GM12878 (cell line): ENCODE measurements around the gene KLF7. TPM values are rescaled to one million over a fixed set of nuclear protein-coding genes. Genes with fewer than 3 reads are reported as not detected.

Source experiments
- ATAC-seq: fragments of 200-7000 bp; cut with Tn5 transposase; 3 replicates; pipeline ENCODE4 v1.9.1; 2020; ENCODE audit warnings: mild to moderate bottlenecking, moderate library complexity
- BruUV-seq: library from RNA; stranded (reverse); fragments of 400-500 nt; replicated peaks from 2 replicates; lab custom pipeline; 2021; lab: Mats Ljungman, UMichigan
- CTCF ChIA-PET: fragments of 300-600 bp; sonication (Branson Sonifier 250); formaldehyde crosslinking; extraction: SDS; loops from one replicate; lab custom pipeline; 2021; ENCODE audit warnings: inconsistent platforms; lab: Yijun Ruan, JAX
- POLR2A ChIA-PET: fragments of 350-600 bp; formaldehyde crosslinking; extraction: SDS; loops from one replicate; lab custom pipeline; 2021; ENCODE audit warnings: inconsistent platforms; lab: Charles Lee
- RAD21 ChIA-PET: fragments of 300-600 bp; sonication (Branson Sonifier 250); formaldehyde crosslinking; loops from one replicate; lab custom pipeline; 2023; ENCODE audit warnings: antibody characterized with exemption; ENCODE audit not compliant: unreplicated experiment; lab: Charles Lee
- SMC1A ChIA-PET: fragments of 300-600 bp; sonication (Branson Sonifier 250); formaldehyde crosslinking; loops from one replicate; lab custom pipeline; 2023; ENCODE audit not compliant: unreplicated experiment, uncharacterized antibody; lab: Charles Lee
- DNase-seq: peaks from one replicate; pipeline ENCODE4 v3.0.0-alpha.2; 2011; ENCODE audit warnings: low read depth, low spot score
- FAIRE-seq: peaks from 3 replicates; lab custom pipeline; 2011; peaks lifted over from hg19 to GRCh38; lab: Jason Lieb, UNC
- H2AFZ ChIP-seq: 2 replicates; pipeline ENCODE4 v1.6.0; 2011; ENCODE audit warnings: low read depth, low read length, control low read depth; ENCODE audit not compliant: control insufficient read depth
- H3K27ac ChIP-seq: 2 replicates; pipeline ENCODE4 v1.5.1; 2011; ENCODE audit warnings: control low read depth; ENCODE audit not compliant: control insufficient read depth, insufficient read depth
- H3K27me3 ChIP-seq, 2 experiments: replicated peaks in 1 of 2; 2 replicates each; pipeline versions ENCODE4 v1.6.0 to v1.6.1; 2011; ENCODE audit warnings: low read length in 1 of 2; ENCODE audit not compliant: control insufficient read depth in 2 of 2, insufficient read depth in 2 of 2
- H3K36me3 ChIP-seq, 2 experiments: 2 replicates each; pipeline ENCODE4 v1.5.1; 2011; ENCODE audit warnings: low read length in 1 of 2; ENCODE audit not compliant: control insufficient read depth in 2 of 2, insufficient read depth in 2 of 2
- H3K4me1 ChIP-seq: 2 replicates; pipeline ENCODE4 v1.6.1; 2011; ENCODE audit warnings: mild to moderate bottlenecking, low read length, moderate library complexity, mixed read lengths; ENCODE audit not compliant: control insufficient read depth, insufficient read depth
- H3K4me2 ChIP-seq: 2 replicates; pipeline ENCODE4 v1.6.0; 2011; ENCODE audit warnings: control low read depth; ENCODE audit not compliant: control insufficient read depth, insufficient read depth
- H3K4me3 ChIP-seq: fragments of 200-600 bp; sonication (generic); 2 replicates; pipeline ENCODE4 v1.5.1; 2016
- H3K79me2 ChIP-seq: 2 replicates; pipeline ENCODE4 v1.6.0; 2011; ENCODE audit warnings: low read length; ENCODE audit not compliant: control insufficient read depth, insufficient read depth
- H3K9ac ChIP-seq: 2 replicates; pipeline ENCODE4 v1.8.0; 2011; ENCODE audit warnings: low read length, control low read depth, mixed read lengths; ENCODE audit not compliant: control insufficient read depth, insufficient read depth
- H3K9me3 ChIP-seq: replicated peaks from 3 replicates; pipeline ENCODE4 v1.5.1; 2011; ENCODE audit warnings: mild to moderate bottlenecking, low read length; ENCODE audit not compliant: control insufficient read depth, insufficient read depth
- H4K20me1 ChIP-seq: 2 replicates; pipeline ENCODE4 v1.6.0; 2011; ENCODE audit not compliant: control insufficient read depth, insufficient read depth
- CBX3 ChIP-seq: fragments of 200-600 bp; sonication (generic); IDR thresholded peaks from 2 replicates; pipeline ENCODE4 v1.6.1; 2016; ENCODE audit warnings: low read depth, borderline replicate concordance
- EP300 ChIP-seq, 2 experiments: fragments of 150-350 bp in 1 of 2; IDR thresholded peaks; 2 replicates each; pipeline ENCODE4 v1.6.1; 2011 to 2012; ENCODE audit warnings: low read depth in 2 of 2, low read length in 2 of 2, borderline replicate concordance in 1 of 2, improper control_type of control experiment in 1 of 2, inconsistent platforms in 1 of 2; ENCODE audit not compliant: control insufficient read depth in 1 of 2
- ESRRA ChIP-seq: IDR thresholded peaks from 2 replicates; pipeline ENCODE4 v1.6.1; 2012; ENCODE audit warnings: mild to moderate bottlenecking, low read length, improper control_type of control experiment
- HDAC6 ChIP-seq: fragments of 200-600 bp; sonication (generic); IDR thresholded peaks from one replicate; pipeline ENCODE4 v1.8.0; 2017; ENCODE audit warnings: antibody characterized with exemption; ENCODE audit not compliant: unreplicated experiment
- HSF1 ChIP-seq: fragments of 150-350 bp; IDR thresholded peaks from 2 replicates; pipeline ENCODE4 v1.6.1; 2014; ENCODE audit warnings: mild to moderate bottlenecking, low read depth, low read length
- IRF4 ChIP-seq: IDR thresholded peaks from 2 replicates; pipeline ENCODE4 v1.6.1; 2011; ENCODE audit warnings: low read depth, low read length
- ZNF24 ChIP-seq: fragments of 450-650 bp; IDR thresholded peaks from 2 replicates; pipeline ENCODE4 v1.6.1; 2017; ENCODE audit warnings: antibody characterized with exemption, mild to moderate bottlenecking
- WGBS: methylation state at CpG from one replicate; pipeline ENCODE4 v1.1.6; 2016; ENCODE audit warnings: low lambda C conversion rate; ENCODE audit not compliant: insufficient replicate concordance, insufficient coverage; ENCODE audit errors: missing lambda C conversion rate; 5-methylcytosine and 5-hydroxymethylcytosine counted together
- in situ Hi-C: fragments of 300-500 bp; cut with MboI; formaldehyde crosslinking; loops from 9 replicates; pipeline ENCODE4 v1.14.3; 2018; ENCODE audit warnings: mixed read lengths
- intact Hi-C: fragments of 100-400 bp; cut with micrococcal nuclease; formaldehyde crosslinking; loops from one replicate; pipeline ENCODE4 v1.14.2; 2022; ENCODE audit not compliant: unreplicated experiment
- polyA plus RNA-seq, 11 experiments: library from polyadenylated mRNA; depleted of rRNA in 4 of 11; unstranded in 6 of 11; stranded (reverse) in 5 of 11; fragments of >200 nt; fragmentation: Nextera tagmentation in 4 of 11; fragmentation: Illumina TruSeq in 1 of 11; extraction: Ambion mirVana in 4 of 11; extraction: Trizol in 1 of 11; gene quantifications; 1 replicate in 1 of 11; 2 replicates in 10 of 11; pipeline versions ENCODE4 v1.2.1 to v1.2.3, GENCODE V29; 2011 to 2016; ENCODE audit warnings: inconsistent platforms in 2 of 11, missing spikeins in 2 of 11, low read depth in 1 of 11
- total RNA-seq, 4 experiments: library from RNA; depleted of rRNA in 3 of 4; stranded (reverse); fragments of >200 nt in 3 of 4; fragmentation: Illumina TruSeq in 1 of 4; extraction: Trizol in 1 of 4; gene quantifications; 2 replicates each; pipeline versions ENCODE4 v1.2.1 to v1.2.3, GENCODE V29; 2013 to 2021

Gene KLF7
- total and polyA plus RNA-seq, 10 of the 15 experiments (the other 5 are each of a cell fraction or from before 2014, with no cell fraction given), result 2.4 to 24.8 (median 8.5) TPM

DNA sequence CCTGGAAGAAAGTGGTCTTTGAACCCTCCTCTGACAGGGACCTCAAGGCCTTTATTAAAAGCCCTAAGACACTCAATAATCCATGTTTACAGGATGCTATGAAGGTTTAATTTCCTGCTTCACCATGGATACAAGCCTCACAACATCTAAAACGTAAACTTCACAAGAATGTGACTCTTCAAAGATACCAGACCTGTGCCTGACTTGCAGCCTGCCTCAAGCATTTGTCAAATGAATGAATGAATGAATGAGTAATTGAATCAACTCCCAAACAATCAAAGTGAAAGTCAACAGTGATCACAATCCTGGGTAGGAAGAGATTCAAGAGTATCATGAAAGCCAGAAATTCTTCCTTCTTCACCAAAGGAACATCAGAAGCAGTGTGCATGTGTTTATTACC lies 30.4 kb downstream of the KLF7 start:
- H4K20me1 ChIP-seq, result no peaks in the 10 kb centered on the region
- H3K27me3 ChIP-seq, result no peaks in the 10 kb centered on the region
- H3K4me3 ChIP-seq, result no peak overlapping the region
- FAIRE-seq (no peak), ATAC-seq (no peak), DNase-seq (no peak)
- 85% methylated on average over 1 of the region's 1 CpG for WGBS
- H3K9me3 ChIP-seq, result no peaks in the 10 kb centered on the region
- in situ Hi-C loops, result no loop called here
- no peak overlapping the region for H2AFZ ChIP-seq
- peaks cover 12% of the 10 kb centered on the region for H3K79me2 ChIP-seq
- RAD21 ChIA-PET, result interaction anchor here (0.9 kb wide), 1 partner anchor 9 kb away, joined by 3 read pairs; no protein-coding TSS in a partner anchor
- no peak overlapping the region for H3K9ac ChIP-seq
- no peaks in the 10 kb centered on the region; a peak in 1 of 4 replicates for H3K36me3 ChIP-seq
- TF ChIP-seq ZNF24 (peak; percentile 73; the same call in 1 of the 2 replicates), CBX3 (no peak)
- H3K4me2 ChIP-seq, result no peak overlapping the region
- peaks cover 2% of the 10 kb centered on the region; the same call in 1 of the 2 replicates for H3K4me1 ChIP-seq
- BruUV-seq, result no TSS peak
- no peak overlapping the region for H3K27ac ChIP-seq
- CTCF ChIA-PET, result no interaction called here
- POLR2A ChIA-PET, result interaction anchor here (0.7 kb wide), 1 partner anchor 32 kb away, joined by 3 read pairs; no protein-coding TSS in a partner anchor
- SMC1A ChIA-PET, result interaction anchor here (1.1 to 8.3 kb wide), 3 partner anchors 8 to 61 kb away, joined by 3 to 51 read pairs (median 3); no protein-coding TSS in a partner anchor
- intact Hi-C loops, result no loop called here

- Histone ChIP-seq H3K27ac (no peak overlapping the region), H4K20me1 (no peaks in the 10 kb centered on the region), H2AFZ (no peak overlapping the region), H3K79me2 (peaks cover 14% of the 10 kb centered on the region), H3K4me2 (no peak overlapping the region), H3K36me3 (no peaks in the 10 kb centered on the region; a peak in 1 of 4 replicates), H3K9me3 (no peaks in the 10 kb centered on the region; the same call in 2 of the 3 replicates), H3K4me1 (peaks cover 2% of the 10 kb centered on the region; the same call in 1 of the 2 replicates), H3K9ac (no peak overlapping the region), H3K27me3 (no peaks in the 10 kb centered on the region), H3K4me3 (no peak overlapping the region)
- ChIA-PET SMC1A (interaction anchor here (0.6 to 8.3 kb wide), 3 partner anchors 9 to 60 kb away, joined by 3 to 51 read pairs (median 3); no protein-coding TSS in a partner anchor), RAD21 (no interaction called here), CTCF (interaction anchor here (1.1 kb wide), 1 partner anchor 208 kb away, joined by 4 read pairs; no protein-coding TSS in a partner anchor), POLR2A (interaction anchor here (0.6 to 1.3 kb wide), 4 partner anchors 10 to 99 kb away, joined by 3 to 4 read pairs (median 4); no protein-coding TSS in a partner anchor)
- in situ Hi-C loops (no loop called here), intact Hi-C loops (no loop called here)
- ATAC-seq (no peak), FAIRE-seq (no peak), DNase-seq (no peak)
- 94% methylated on average over 13 of the region's 13 CpGs for WGBS
- BruUV-seq, result no TSS peak
- TF ChIP-seq IRF4, result no peak
- no peak for TF ChIP-seq ESRRA
- TF ChIP-seq HDAC6, result no peak
- no peak for TF ChIP-seq EP300 (IDR thresholded peaks at IDR 0.05; ENCODE audit: borderline replicate concordance in 1 of 2, control insufficient read depth in 1 of 2, low read depth in 2 of 2, low read length in 2 of 2)
- no peak for TF ChIP-seq CBX3
- TF ChIP-seq HSF1, result no peak
Measured at GRCh38 chr2:207133820-207134519, 31.8 kb downstream of the KLF7 start.
